Stimulated activated CD4-positive, alpha-beta T cell treated with anti-CD3 and anti-CD28 coated beads, Interleukin-1b, Interleukin-23, amount 100 ng/mL, for 1 hour (primary cell): Measurements from ENCODE around the gene EPM2A.
"Not testable (repeated sequence)": the region's sequence is repeated elsewhere in the genome, so short reads cannot be mapped to it uniquely, and the experiment has no call there.

Source experiments
- DNase-seq, 2 donors: peaks; one replicate each; pipeline ENCODE4 v3.0.0-alpha.2; 2020; ENCODE audit warnings: low read depth in 2 of 2

The EPM2A gene

GRCh38 chr6:145729887-145730286, 5.4 kb downstream of the EPM2A start:
- DNase-seq: no peak

DNA sequence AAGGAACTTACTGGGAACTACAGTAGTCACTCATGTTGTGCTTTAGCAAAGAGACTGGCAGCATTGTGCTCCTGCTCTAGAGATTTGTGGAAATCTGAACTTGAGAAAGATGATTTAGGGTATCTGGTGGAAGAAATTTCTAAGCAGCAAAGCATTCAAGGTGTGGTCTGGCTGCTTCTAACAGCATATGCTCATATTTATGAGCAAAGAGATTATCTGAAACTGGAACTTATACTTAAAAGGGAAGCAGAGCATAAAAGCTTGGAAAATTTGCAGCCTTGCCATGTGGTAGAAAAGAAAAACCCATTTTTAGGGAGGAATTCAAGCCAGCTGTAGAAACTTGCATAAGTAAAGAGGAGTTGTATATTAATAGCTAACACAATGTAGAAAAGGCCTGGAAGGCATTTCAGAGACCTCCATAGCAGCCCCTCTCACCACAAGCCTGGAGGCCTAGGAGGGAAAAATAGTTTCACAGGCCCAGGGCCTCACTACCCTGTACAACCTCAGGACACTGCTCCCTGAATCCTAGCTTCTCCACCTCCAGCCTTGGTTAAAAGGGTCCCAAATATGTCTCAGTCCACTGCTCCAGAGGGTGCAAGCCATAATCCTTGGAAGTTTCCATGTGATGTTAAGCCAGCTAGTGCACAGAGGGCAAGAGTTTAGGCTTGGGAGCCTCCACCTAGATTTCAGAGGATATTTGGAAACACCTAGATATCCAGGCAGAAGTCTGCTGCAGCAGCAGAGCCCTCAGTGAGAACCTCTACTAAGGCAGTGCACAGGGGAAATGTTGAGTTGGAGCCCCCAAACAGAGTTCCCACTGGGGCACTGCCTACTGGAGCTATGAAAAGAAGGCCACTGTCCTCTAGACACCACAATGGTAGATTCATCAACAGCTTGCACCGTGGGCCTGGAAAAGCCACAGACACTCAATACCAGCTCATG, 6.6 kb downstream of the EPM2A start:
- no peak for DNase-seq

DNA sequence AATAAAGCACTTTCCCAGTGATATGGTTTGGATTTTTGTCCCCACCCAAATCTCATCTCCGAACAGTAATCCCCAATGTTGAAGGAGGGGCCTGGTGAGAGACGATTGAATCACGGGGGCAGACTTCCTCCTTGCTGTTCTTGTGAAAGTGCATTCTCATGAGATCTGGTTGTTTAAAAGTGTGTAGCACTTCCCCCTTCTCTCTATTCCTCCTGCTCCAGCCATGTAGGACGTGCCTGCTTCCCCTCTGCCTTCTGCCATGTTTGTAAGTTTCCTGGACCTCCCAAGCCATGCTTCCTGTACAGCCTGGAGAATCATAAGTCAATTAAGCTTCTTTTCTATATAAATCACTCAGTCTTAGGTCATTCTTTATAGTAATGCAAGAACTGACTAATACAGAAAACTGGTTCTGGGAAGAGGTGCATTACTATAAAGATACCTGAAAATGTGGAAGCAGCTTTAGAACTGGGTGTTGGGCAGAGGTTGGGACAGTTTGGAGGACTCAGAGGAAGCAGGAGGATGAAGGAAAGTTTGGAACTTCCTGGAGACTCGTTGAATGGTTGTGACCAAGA, 7.4 kb downstream of the EPM2A start:
- no peak for DNase-seq

DNA sequence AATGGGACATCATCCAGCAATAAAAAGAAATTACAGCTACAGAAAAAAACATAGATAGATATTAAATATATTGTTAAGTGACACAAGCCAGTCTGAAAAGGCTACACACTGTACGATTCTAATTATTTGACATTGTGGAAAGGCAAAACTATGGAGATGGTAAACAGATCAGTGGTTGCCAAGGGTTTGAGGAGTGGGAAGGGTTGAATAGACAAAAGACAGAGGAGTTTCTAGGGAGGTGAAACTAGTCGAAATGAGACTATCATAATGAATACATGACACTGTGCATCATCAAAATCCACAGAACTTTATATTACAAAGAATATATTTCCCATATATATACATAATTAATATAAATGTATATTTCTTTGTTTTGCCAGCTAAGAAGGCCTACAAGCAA, 9.8 kb downstream of the EPM2A start:
- no peak for DNase-seq

GRCh38 chr6:145723646-145724045, 11.7 kb downstream of the EPM2A start:
- no peak for DNase-seq

- no peak for DNase-seq
These were observed 13.1 kb downstream of the EPM2A start for GRCh38 chr6:145722190-145722589.

GRCh38 chr6:145721144-145721543, 14.2 kb downstream of the EPM2A start:
- no peak for DNase-seq

- DNase-seq: no peak
These were observed 19.9 kb downstream of the EPM2A start for GRCh38 chr6:145715426-145715825.

GRCh38 chr6:145714731-145715130, 20.6 kb downstream of the EPM2A start:
- DNase-seq: no peak

GRCh38 chr6:145713773-145714172, 21.5 kb downstream of the EPM2A start:
- no peak for DNase-seq

GRCh38 chr6:145711372-145711771, 23.9 kb downstream of the EPM2A start:
- no peak for DNase-seq

DNA sequence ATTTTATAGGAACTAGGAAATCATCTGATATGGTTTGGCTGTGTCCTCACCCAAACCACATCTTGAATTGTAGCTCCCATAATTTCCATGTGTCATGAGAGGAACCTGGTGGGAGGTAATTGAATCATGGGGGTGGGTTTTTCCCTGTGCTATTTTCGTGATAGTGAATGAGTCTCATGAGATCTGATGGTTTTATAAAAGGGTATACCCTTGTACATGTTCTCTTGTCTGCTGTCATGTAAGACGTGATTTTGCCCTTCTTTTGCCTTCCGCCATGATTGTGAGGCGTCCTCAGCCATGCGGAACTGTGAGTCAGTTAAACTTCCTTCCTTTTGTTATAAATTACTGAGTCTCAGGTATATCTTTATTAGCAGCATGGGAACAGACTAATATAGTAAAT, 27.9 kb downstream of the EPM2A start:
- no peak for DNase-seq

DNA sequence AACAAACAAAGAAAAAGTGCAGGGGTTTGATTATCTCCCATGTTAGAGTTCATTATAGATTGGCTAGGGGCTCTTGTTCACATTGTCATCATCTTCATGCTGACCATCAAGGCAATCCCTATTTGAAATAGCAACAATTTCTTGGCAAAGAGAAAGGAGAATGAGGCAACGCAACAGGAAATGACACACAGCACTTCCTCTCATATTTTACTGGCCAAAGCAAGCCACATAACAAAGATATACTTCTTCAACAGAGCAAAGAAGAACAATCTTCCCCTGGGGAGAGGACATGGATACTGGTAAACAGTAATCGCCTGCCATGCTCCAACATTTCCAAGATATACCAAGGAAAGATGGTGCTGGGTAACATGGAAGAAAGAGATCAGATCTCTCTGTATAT, 29.8 kb downstream of the EPM2A start:
- DNase-seq: no peak

DNA sequence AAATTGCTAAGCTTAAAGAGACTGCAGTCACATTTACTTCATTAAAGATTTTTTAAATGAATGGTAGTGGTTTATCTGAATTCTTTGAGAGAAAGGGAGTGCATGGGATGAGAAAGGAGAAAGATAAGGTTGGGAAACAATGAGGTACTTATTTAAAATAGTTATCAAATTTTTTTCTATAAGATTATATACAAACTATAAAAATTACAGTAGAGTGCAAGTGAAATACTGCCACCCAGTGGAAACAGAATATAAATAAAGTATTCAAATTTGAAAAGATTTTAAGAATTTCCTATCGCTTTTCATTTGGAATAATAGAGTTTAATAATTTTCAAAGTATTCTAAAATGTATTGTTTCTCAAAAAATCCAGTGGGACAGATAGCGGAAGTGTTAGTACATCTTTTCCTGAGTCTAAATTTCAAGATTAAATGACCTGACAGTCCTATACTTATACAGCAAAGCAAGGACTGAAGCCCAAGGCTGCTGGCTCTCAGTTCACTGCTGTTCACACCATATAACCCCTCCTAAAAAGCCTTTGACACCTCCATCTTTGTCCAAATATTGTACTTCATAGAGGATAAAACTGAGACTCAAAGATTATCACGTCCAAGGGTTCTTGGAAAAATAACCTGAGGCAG, 31.1 kb downstream of the EPM2A start:
- DNase-seq: no peak

GRCh38 chr6:145699462-145699861, 35.9 kb downstream of the EPM2A start:
- no peak for DNase-seq

DNA sequence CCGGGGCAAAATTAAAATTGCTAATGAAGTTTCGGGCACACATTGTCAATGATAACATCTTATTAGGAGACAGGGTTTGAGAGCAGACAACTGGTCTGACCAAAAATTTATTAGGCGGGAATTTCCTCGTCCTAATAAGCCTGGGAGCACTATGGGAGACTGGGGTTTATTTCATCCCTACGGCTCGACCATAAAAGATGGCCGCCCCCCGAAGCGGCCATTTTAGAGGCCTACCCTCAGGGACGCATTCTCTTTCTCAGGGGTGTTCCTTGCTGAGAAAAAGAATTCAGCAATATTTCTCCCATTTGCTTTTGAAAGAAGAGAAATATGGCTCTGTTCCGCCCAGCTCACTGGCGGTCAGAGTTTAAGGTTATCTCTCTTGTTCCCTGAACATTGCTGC, 37.9 kb downstream of the EPM2A start:
- not testable (repeated sequence) for DNase-seq

DNA sequence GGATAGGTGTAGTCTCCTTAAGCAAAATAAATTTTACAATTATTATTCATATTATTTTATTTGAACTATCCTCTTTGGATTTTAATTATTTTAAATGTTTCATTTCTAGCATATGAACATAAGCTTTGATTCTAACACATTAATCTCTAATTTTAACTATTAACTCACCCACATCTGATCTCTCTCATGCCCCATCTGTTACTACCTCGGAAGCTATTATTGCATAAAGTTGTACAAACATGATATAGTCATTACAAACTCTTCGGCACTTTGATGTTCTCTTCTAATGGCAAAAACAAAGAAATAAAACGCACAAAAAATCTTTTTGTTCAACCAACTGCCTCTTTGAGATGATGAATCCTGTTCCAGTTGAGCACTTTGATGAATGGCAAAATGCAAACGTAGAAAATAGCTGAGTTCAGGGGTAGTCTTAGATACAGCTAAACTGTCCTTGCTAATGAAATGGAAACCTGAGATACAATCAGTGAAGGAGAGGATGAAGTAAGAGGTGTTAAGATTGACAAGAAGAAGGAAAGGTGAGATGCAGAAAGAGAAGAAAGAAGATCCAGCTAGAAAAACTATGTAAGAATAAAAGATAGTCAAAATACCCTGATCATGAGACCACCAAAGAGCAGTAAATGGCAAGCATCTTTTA, 41.1 kb downstream of the EPM2A start:
- no peak for DNase-seq

DNA sequence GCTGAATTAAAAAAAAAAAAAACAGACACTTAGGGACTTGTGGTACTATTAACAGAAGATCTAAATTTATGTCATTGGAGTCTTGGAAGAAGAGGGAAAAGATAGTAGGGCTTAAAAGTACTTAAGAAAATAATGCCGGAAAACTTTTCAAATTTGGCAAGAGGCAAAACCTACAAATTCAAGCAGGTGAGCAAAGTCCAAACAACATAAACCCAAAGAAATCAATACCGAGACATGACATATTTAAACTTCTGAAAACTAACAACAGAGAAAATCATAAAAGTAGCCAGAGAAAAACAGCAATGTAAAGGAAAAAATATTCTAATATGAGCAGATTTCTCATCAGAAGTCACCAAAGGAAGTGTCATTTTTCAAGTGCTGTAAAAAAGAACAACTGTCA, 44.4 kb downstream of the EPM2A start:
- DNase-seq: no peak

DNA sequence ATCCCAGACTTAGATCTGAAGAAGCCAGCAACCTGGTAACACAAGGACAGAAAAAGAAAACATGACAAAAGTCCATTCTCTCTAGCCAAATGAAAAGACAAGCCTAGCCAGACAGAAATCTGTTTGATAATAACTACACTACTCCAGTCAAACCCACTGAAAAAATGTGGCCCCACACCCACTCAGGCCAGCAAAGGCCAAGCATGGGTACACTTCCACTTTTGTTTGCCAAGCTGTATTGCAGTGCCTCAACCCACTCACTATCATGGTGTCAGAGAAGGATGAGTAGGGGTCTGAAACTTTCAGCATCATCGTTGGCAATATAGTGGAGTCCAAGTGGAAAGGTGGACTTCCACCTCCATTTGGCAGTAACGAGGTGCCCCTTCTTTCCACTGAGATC, 45.8 kb downstream of the EPM2A start:
- no peak for DNase-seq

DNA sequence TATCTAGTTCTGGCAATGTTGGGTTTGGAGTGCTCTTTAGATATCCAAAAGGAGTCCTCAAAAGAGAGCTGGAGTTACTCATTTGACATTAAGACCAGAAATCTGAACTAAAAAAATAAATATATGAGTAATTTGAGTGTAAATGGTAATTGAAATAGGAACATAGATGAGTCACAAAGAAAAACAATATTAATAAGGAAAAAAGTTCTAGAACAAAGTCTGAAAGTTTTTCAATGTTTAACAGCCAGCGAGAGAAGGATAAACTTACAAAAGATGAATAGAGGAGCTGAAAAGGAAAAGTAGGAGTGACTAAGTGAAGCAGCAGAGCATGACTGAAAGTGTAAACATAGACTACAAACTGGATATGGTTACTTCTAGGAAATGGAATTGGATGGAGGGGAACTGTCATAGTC, 46.8 kb downstream of the EPM2A start:
- DNase-seq: no peak

- no peak for DNase-seq
These were observed 49.4 kb downstream of the EPM2A start for GRCh38 chr6:145685932-145686331.

DNA sequence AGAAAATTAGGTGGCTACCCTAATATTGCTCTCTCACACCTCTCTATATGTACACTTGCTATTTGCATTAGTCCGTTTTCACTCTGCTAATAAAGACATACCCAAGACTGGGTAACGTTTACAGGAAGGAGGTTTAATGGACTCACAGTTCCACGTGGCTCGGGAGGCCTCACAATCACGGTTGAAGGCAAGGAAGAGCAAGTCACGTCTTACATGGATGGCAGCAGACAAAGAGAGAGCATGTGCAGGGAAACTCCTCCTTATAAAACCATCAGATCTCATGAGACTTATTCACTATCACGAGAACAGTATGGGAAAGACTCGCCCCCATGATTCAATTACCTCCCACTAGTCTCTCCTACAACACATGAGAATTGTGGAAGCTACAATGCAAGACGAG, 53.4 kb downstream of the EPM2A start:
- no peak for DNase-seq
